ENCODE measurements around the gene GAS6.

DNA sequence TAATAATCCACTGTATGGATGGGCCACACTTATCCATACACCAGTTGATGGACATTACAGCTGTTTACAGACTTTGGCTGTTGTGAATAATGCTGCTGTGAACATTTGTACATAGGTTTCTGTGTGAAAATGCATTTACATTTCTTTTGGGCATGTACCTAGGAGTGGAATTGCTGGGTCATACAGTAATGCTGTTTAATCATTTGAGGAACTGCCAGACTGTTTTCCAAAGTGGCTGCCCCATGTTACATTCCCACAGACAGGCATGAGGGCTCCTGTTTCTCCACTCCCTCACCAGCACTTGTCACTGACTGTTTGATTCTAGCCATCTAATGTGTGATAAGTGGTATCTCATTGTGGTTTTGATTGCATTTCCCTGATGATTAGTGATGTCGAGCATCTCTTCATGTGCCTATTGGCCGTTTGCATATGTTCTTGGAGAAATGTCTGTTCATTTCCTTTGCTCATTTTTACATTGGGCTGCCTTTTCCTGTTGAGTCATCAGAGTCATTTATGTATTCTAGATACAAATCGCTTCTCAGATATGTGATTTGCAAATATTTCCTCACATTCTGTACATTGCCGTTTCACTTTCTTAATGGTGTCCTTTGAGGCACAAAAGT lies 92.1 kb downstream of the GAS6 start:
- TF ChIP-seq CTCF (IDR thresholded peaks at IDR 0.05): no peak
- no peak for TF ChIP-seq POLR2A (IDR thresholded peaks at IDR 0.05)
